Spleen (tissue), 7 donors: Measurements from ENCODE around the gene DYSF.

Experiments
- CTCF ChIP-seq, 11 experiments: fragments of 200-600 bp in 7 of 11; fragments of 450-650 bp in 4 of 11; sonication (generic) in 4 of 11; IDR thresholded peaks in 8 of 11; conservative IDR thresholded peaks in 3 of 11; 1 replicate in 7 of 11; 2 replicates in 4 of 11; pipeline versions ENCODE4 v1.4.0 to v1.8.0; 2016 to 2021; ENCODE audit warnings: antibody characterized with exemption in 11 of 11, inconsistent platforms in 4 of 11, mild to moderate bottlenecking in 1 of 11
- POLR2A ChIP-seq, 3 donors: fragments of 450-650 bp; IDR thresholded peaks; one replicate each; pipeline ENCODE4 v1.5.1; 2017; ENCODE audit warnings: antibody characterized with exemption in 3 of 3, mild to moderate bottlenecking in 1 of 3
- POLR2AphosphoS5 ChIP-seq, 3 donors: sonication (generic); formaldehyde crosslinking; IDR thresholded peaks; one replicate each; pipeline ENCODE4 v1.5.1; 2017; ENCODE audit warnings: antibody characterized with exemption in 3 of 3
- donor health status: DM: no; HTN: no; CAD: no; lungs with moderate emphysema.
- donor health status: DM: no; HTN: no; CAD: no.
- donor health status: DM: no; HTN: no; CAD: no.

- TF ChIP-seq CTCF (IDR thresholded peaks at IDR 0.05 in 8 of 11, conservative IDR thresholded peaks at IDR 0.05 in 3 of 11) (no peak), POLR2AphosphoS5 (IDR thresholded peaks at IDR 0.05) (no peak), POLR2A (IDR thresholded peaks at IDR 0.05) (no peak)
Observed at GRCh38 chr2:71689393-71689792, 236.0 kb downstream of the DYSF start.
